A549 (cell line): ENCODE results near the gene WWC1. TPM values are rescaled to one million over a fixed set of nuclear protein-coding genes. Genes with fewer than 3 reads are reported as not detected.

Experiments
- ATAC-seq, 2 experiments: fragments of 200-7000 bp in 1 of 2; fragments of >200 bp in 1 of 2; cut with Nextera tagmentation in 1 of 2; cut with Tn5 transposase in 1 of 2; 3 replicates each; pipeline versions ENCODE4 v1.8.0 to v1.9.1; 2018 to 2020; ENCODE audit warnings: mild to moderate bottlenecking in 1 of 2, moderate library complexity in 1 of 2
- CTCF ChIA-PET: fragments of 300-600 bp; sonication (Branson Sonifier 250); formaldehyde crosslinking; extraction: SDS; loops from one replicate; lab custom pipeline; 2021; ENCODE audit warnings: antibody characterized with exemption, inconsistent platforms; lab: Yijun Ruan, JAX
- POLR2A ChIA-PET: fragments of 350-600 bp; formaldehyde crosslinking; extraction: SDS; loops from one replicate; lab custom pipeline; 2021; ENCODE audit warnings: antibody characterized with exemption, inconsistent platforms; lab: Yijun Ruan, JAX
- DNase-seq, 2 experiments: peaks; one replicate each; pipeline versions ENCODE4 v3.0.0 to v3.0.0-alpha.2; 2011 to 2016; ENCODE audit warnings: low read depth in 1 of 2, low spot score in 1 of 2
- FAIRE-seq: peaks from 2 replicates; lab custom pipeline; 2011; peaks lifted over from hg19 to GRCh38; lab: Jason Lieb, UNC
- H3K27ac ChIP-seq, 2 experiments: fragments of >200 bp; sonication (Bioruptor Twin); formaldehyde crosslinking; 3 replicates each; pipeline ENCODE4 v1.5.1; 2016 to 2017
- H3K4me1 ChIP-seq: fragments of >200 bp; sonication (Bioruptor Twin); formaldehyde crosslinking; 3 replicates; pipeline ENCODE4 v1.6.1; 2016
- H3K4me2 ChIP-seq: fragments of >200 bp; sonication (Bioruptor Twin); formaldehyde crosslinking; 3 replicates; pipeline ENCODE4 v1.6.1; 2016
- H3K4me3 ChIP-seq: fragments of >200 bp; sonication (Bioruptor Twin); formaldehyde crosslinking; 3 replicates; pipeline ENCODE4 v1.5.1; 2016
- H3K9me3 ChIP-seq: fragments of >200 bp; sonication (Bioruptor Twin); formaldehyde crosslinking; 3 replicates; pipeline ENCODE4 v1.6.1; 2016
- ATOH8 ChIP-seq: fragments of 250-450 bp; sonication (Bioruptor Pico); IDR thresholded peaks from 2 replicates; pipeline ENCODE4 v1.5.0; 2020; ENCODE audit warnings: low read depth, mild to moderate bottlenecking, moderate library complexity
- CHD4 ChIP-seq: fragments of 200-600 bp; sonication (generic); IDR thresholded peaks from 2 replicates; pipeline ENCODE4 v1.6.1; 2016; ENCODE audit warnings: antibody characterized with exemption, mild to moderate bottlenecking, borderline replicate concordance
- EHF ChIP-seq: fragments of 250-450 bp; sonication (Bioruptor Pico); IDR thresholded peaks from 2 replicates; pipeline ENCODE4 v1.5.0; 2020; ENCODE audit warnings: mild to moderate bottlenecking
- ESRRA ChIP-seq: fragments of 150-350 bp; IDR thresholded peaks from 2 replicates; pipeline ENCODE4 v1.6.1; 2014; ENCODE audit warnings: mild to moderate bottlenecking, low read length, borderline replicate concordance
- FOSL2 ChIP-seq, 2 experiments: fragments of 450-650 bp in 1 of 2; fragments of >200 bp in 1 of 2; sonication (Bioruptor Twin) in 1 of 2; formaldehyde crosslinking; IDR thresholded peaks; 2 replicates each; pipeline versions ENCODE4 v1.5.0 to v1.6.1; 2016 to 2020; ENCODE audit warnings: mild to moderate bottlenecking in 1 of 2, moderate library complexity in 1 of 2
- FOXS1 ChIP-seq: fragments of 250-450 bp; sonication (Bioruptor Pico); IDR thresholded peaks from 2 replicates; pipeline ENCODE4 v1.5.0; 2020; ENCODE audit warnings: mild to moderate bottlenecking, moderate library complexity
- HOXA7 ChIP-seq: fragments of 250-450 bp; sonication (Bioruptor Pico); IDR thresholded peaks from 2 replicates; pipeline ENCODE4 v1.5.0; 2020; ENCODE audit warnings: mild to moderate bottlenecking, moderate library complexity
- HOXB13 ChIP-seq: fragments of 250-450 bp; sonication (Bioruptor Pico); IDR thresholded peaks from 2 replicates; pipeline ENCODE4 v1.5.0; 2020; ENCODE audit warnings: low read depth, mild to moderate bottlenecking, moderate library complexity
- JUNB ChIP-seq: fragments of >200 bp; sonication (Bioruptor Twin); formaldehyde crosslinking; IDR thresholded peaks from 2 replicates; pipeline ENCODE4 v1.6.1; 2016
- KDM5A ChIP-seq: fragments of 200-600 bp; sonication (generic); IDR thresholded peaks from 2 replicates; pipeline ENCODE4 v1.6.1; 2016; ENCODE audit warnings: antibody characterized with exemption, mild to moderate bottlenecking
- MYC ChIP-seq: IDR thresholded peaks from 2 replicates; pipeline ENCODE4 v1.6.1; 2012; ENCODE audit warnings: mild to moderate bottlenecking, inconsistent platforms, low read length, improper control_type of control experiment, borderline replicate concordance
- NPAS2 ChIP-seq: fragments of 250-450 bp; sonication (Bioruptor Pico); IDR thresholded peaks from 2 replicates; pipeline ENCODE4 v1.8.0; 2022; ENCODE audit warnings: mild to moderate bottlenecking, moderate library complexity, borderline replicate concordance
- NR3C1 ChIP-seq: fragments of >200 bp; sonication (Bioruptor Twin); formaldehyde crosslinking; IDR thresholded peaks from 3 replicates; pipeline ENCODE4 v1.6.1; 2017
- POLR2A ChIP-seq: IDR thresholded peaks from 2 replicates; pipeline ENCODE4 v1.6.1; 2012; ENCODE audit warnings: mild to moderate bottlenecking, low read length
- RAD21 ChIP-seq, 2 experiments: fragments of >200 bp in 1 of 2; sonication (Bioruptor Twin) in 1 of 2; formaldehyde crosslinking in 1 of 2; IDR thresholded peaks in 1 of 2; conservative IDR thresholded peaks in 1 of 2; 2 replicates in 1 of 2; 3 replicates in 1 of 2; pipeline ENCODE4 v1.6.1; 2012 to 2018; ENCODE audit warnings: inconsistent platforms in 1 of 2
- SREBF2 ChIP-seq: fragments of 450-650 bp; IDR thresholded peaks from 2 replicates; pipeline ENCODE4 v1.6.1; 2014; ENCODE audit warnings: mild to moderate bottlenecking, moderate library complexity
- USF2 ChIP-seq: fragments of 450-650 bp; IDR thresholded peaks from 2 replicates; pipeline ENCODE4 v1.6.1; 2014; ENCODE audit warnings: antibody characterized with exemption
- ZC3H11A ChIP-seq: fragments of 450-650 bp; IDR thresholded peaks from 2 replicates; pipeline ENCODE4 v1.6.1; 2014; ENCODE audit warnings: antibody characterized with exemption, mild to moderate bottlenecking
- WGBS: methylation state at CpG from one replicate; pipeline ENCODE4 v1.1.6; 2017; ENCODE audit errors: missing lambda C conversion rate; 5-methylcytosine and 5-hydroxymethylcytosine counted together
- polyA plus RNA-seq, 4 experiments: library from polyadenylated mRNA; depleted of rRNA in 3 of 4; stranded (reverse); fragments of >200 nt; fragmentation: RNase III in 1 of 4; extraction: RNeasy Plus Mini Kit Qiagen cat#74134 plus additional on column Dnase treatment in 1 of 4; gene quantifications; 2 replicates in 3 of 4; 3 replicates in 1 of 4; pipeline ENCODE4 v1.2.3, GENCODE V29; 2011 to 2017

WWC1 gene
- polyA plus RNA-seq, 2 of the 4 experiments (the other 2 are of a cell fraction), result 88.5 to 98.1 TPM

- H3K27ac ChIP-seq, result no peak overlapping the region
- no peaks in the 10 kb centered on the region for H3K9me3 ChIP-seq
- no peak overlapping the region for H3K4me2 ChIP-seq
- ChIA-PET POLR2A (no interaction called here), CTCF (interaction anchor here (2.4 kb wide), 1 partner anchor 8 kb away, joined by 15 read pairs; no protein-coding TSS in a partner anchor)
- FAIRE-seq, result no peak
- no peak for ATAC-seq
- 73% methylated on average over 15 of the region's 15 CpGs for WGBS
- TF ChIP-seq FOXS1 (CRISPR knock-in tag), result no peak
- TF ChIP-seq POLR2A, result no peak
- no peak for TF ChIP-seq JUNB
- no peak for TF ChIP-seq ZC3H11A
- TF ChIP-seq FOSL2 (IDR thresholded peaks at IDR 0.05), result no peak
- TF ChIP-seq FOSL2 (CRISPR knock-in tag; IDR thresholded peaks at IDR 0.05), result no peak
- TF ChIP-seq EHF (CRISPR knock-in tag), result no peak
- no peak for TF ChIP-seq NPAS2 (CRISPR knock-in tag)
- no peak for TF ChIP-seq ATOH8 (CRISPR knock-in tag)
- TF ChIP-seq RAD21 (conservative IDR thresholded peaks at IDR 0.05 in 1 of 2, IDR thresholded peaks at IDR 0.05 in 1 of 2), result no peak
- no peak overlapping the region for H3K4me3 ChIP-seq
- no peaks in the 10 kb centered on the region for H3K4me1 ChIP-seq
- DNase-seq, result no peak
These were observed 30.9 kb upstream of the WWC1 start for GRCh38 chr5:168260353-168261226.

- Histone ChIP-seq H3K4me2 (no peak overlapping the region), H3K4me1 (no peaks in the 10 kb centered on the region), H3K9me3 (no peaks in the 10 kb centered on the region), H3K27ac (no peak overlapping the region), H3K4me3 (no peak overlapping the region)
- no peak for DNase-seq
- ChIA-PET CTCF (interaction anchor here (0.7 to 2.4 kb wide), 2 partner anchors 8 to 51 kb away, joined by 4 to 15 read pairs; no protein-coding TSS in a partner anchor), POLR2A (no interaction called here)
- 39% methylated on average over 3 of the region's 3 CpGs for WGBS
- no peak for FAIRE-seq
- ATAC-seq, result no peak
- TF ChIP-seq ESRRA, result no peak
- TF ChIP-seq USF2, result no peak
- no peak for TF ChIP-seq NPAS2 (CRISPR knock-in tag)
- TF ChIP-seq KDM5A, result no peak
These were observed 30.2 kb upstream of the WWC1 start for GRCh38 chr5:168261227-168261571.

- no peak overlapping the region for H3K4me2 ChIP-seq
- ChIA-PET POLR2A (no interaction called here), CTCF (interaction anchor here (0.7 kb wide), 1 partner anchor 50 kb away, joined by 4 read pairs; no protein-coding TSS in a partner anchor)
- H3K4me3 ChIP-seq, result no peak overlapping the region
- ATAC-seq, result peak in 1 of 2 experiments; percentile 38; a peak in 1 of 6 replicates
- no peaks in the 10 kb centered on the region for H3K9me3 ChIP-seq
- H3K27ac ChIP-seq, result no peak overlapping the region
- 86% methylated on average over 28 of the region's 39 CpGs for WGBS
- no peaks in the 10 kb centered on the region for H3K4me1 ChIP-seq
- no peak for DNase-seq
- TF ChIP-seq FOXS1 (CRISPR knock-in tag) (no peak), MYC (no peak), NR3C1 (no peak), SREBF2 (no peak), CHD4 (no peak)
- FAIRE-seq, result no peak
These were observed 29.3 kb upstream of the WWC1 start for GRCh38 chr5:168262042-168262743.

GRCh38 chr5:168263121-168263520, 28.3 kb upstream of the WWC1 start:
- FAIRE-seq (no peak), DNase-seq (no peak), ATAC-seq (no peak)
- Histone ChIP-seq H3K9me3 (no peaks in the 10 kb centered on the region), H3K4me1 (no peaks in the 10 kb centered on the region), H3K27ac (no peak overlapping the region), H3K4me2 (no peak overlapping the region), H3K4me3 (no peak overlapping the region)
- ChIA-PET POLR2A (no interaction called here), CTCF (interaction anchor here (1.2 kb wide), 1 partner anchor 160 kb away, joined by 3 read pairs; no protein-coding TSS in a partner anchor)
- TF ChIP-seq NPAS2 (CRISPR knock-in tag) (no peak), HOXA7 (CRISPR knock-in tag) (no peak), HOXB13 (CRISPR knock-in tag) (no peak), MYC (no peak)
- WGBS, result 70% methylated on average over 13 of the region's 13 CpGs
